Small intestine (tissue), 7 donors: ENCODE results near the gene COBLL1. TPM values are rescaled to one million over a fixed set of nuclear protein-coding genes. Genes with fewer than 3 reads are reported as not detected.
A peak's percentile ranks its signal among the peaks of the same experiment; 100 is the strongest.

ENCODE experiments used
- DNase-seq, 2 donors: peaks; one replicate each; pipeline versions ENCODE4 v3.0.0 to v3.0.0-alpha.2; 2013
- FAIRE-seq: peaks from 2 replicates; lab custom pipeline; 2012; peaks lifted over from hg19 to GRCh38; lab: Jason Lieb, UNC
- H3K27ac ChIP-seq, 3 donors: one replicate each; pipeline ENCODE4 v1.5.1; 2013; ENCODE audit warnings: low read length in 2 of 3, mild to moderate bottlenecking in 2 of 3, control low read depth in 1 of 3, inconsistent platforms in 1 of 3, low read depth in 1 of 3, moderate library complexity in 1 of 3
- H3K27me3 ChIP-seq, 3 donors: one replicate each; pipeline ENCODE4 v1.6.1; 2013; ENCODE audit warnings: low read length in 3 of 3, inconsistent platforms in 1 of 3; ENCODE audit not compliant: control insufficient read depth in 3 of 3, insufficient read depth in 3 of 3
- H3K36me3 ChIP-seq, 3 donors: one replicate each; pipeline ENCODE4 v1.6.1; 2013; ENCODE audit warnings: low read length in 3 of 3, inconsistent platforms in 1 of 3, low read depth in 1 of 3, mild to moderate bottlenecking in 1 of 3, moderate library complexity in 1 of 3; ENCODE audit not compliant: control insufficient read depth in 3 of 3, insufficient read depth in 2 of 3
- H3K4me1 ChIP-seq, 3 donors: one replicate each; pipeline ENCODE4 v1.6.1; 2013; ENCODE audit warnings: low read length in 2 of 3, inconsistent platforms in 1 of 3, low read depth in 1 of 3, mild to moderate bottlenecking in 1 of 3, moderate library complexity in 1 of 3; ENCODE audit not compliant: control insufficient read depth in 3 of 3, insufficient read depth in 2 of 3
- H3K4me3 ChIP-seq, 3 donors: one replicate each; pipeline ENCODE4 v1.5.1; 2013; ENCODE audit warnings: low read length in 3 of 3, control low read depth in 1 of 3, inconsistent platforms in 1 of 3, low read depth in 1 of 3, mild to moderate bottlenecking in 1 of 3, moderate library complexity in 1 of 3
- H3K9me3 ChIP-seq, 2 donors: one replicate each; pipeline ENCODE4 v1.6.1; 2013; ENCODE audit warnings: low read depth in 1 of 2, low read length in 1 of 2; ENCODE audit not compliant: control insufficient read depth in 2 of 2, insufficient read depth in 1 of 2
- WGBS, 3 donors: extraction: QIAGEN DNeasy Blood & Tissue Kit; methylation state at CpG; one replicate each; pipeline ENCODE4 v1.1.7; 2013; 5-methylcytosine and 5-hydroxymethylcytosine counted together
- polyA plus RNA-seq, 4 donors: library from polyadenylated mRNA; stranded (reverse) in 3 of 4; unstranded in 1 of 4; fragments of 200-250 nt in 3 of 4; fragments of 120-200 nt in 1 of 4; gene quantifications; one replicate each; pipeline versions ENCODE4 v1.2.1 to v1.2.3, GENCODE V29; 2013
- donor health status: healthy with polysubstance abuse.
- donor health status: control.
- donor health status: control.
- donor health status: Bipolar disorder and iron deficiency.
- donor health status: healthy.

The COBLL1 gene
- polyA plus RNA-seq, 4 donors = 5.4 to 72.0 (median 7.8) TPM

- FAIRE-seq (no peak), DNase-seq (no peak)
- no peaks in the 10 kb centered on the region for H3K4me1 ChIP-seq
- no peaks in the 10 kb centered on the region for H3K36me3 ChIP-seq
- H3K4me3 ChIP-seq = no peak overlapping the region
- 74 to 85% (median 75%) methylated on average over 1 of the region's 1 CpG for WGBS, 3 donors
- no peaks in the 10 kb centered on the region for H3K27me3 ChIP-seq
- H3K27ac ChIP-seq = no peak overlapping the region
- no peaks in the 10 kb centered on the region for H3K9me3 ChIP-seq
Observed at GRCh38 chr2:164677733-164678132, 163.9 kb downstream of the COBLL1 start.

DNA sequence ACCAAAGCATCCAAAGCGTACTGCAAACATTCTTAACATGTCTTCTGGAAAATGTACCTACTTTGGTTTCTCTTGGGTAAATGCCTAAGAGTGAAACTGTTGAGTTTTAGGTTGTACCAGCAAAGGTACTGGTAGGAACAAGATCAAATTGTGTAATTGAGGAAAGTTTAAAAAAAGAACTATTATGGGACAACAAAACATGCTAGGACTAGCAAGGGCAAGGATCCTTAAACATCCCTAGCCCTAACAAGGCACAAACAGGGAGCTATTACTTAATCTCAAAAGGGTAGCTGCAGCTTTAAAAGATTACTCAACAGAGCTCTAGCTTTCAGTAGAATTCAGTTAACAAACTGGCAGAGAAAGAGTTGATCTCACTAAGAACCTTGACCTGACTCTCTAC, 164.4 kb downstream of the COBLL1 start:
- WGBS, 3 donors = 86 to 92% (median 87%) methylated on average over 1 of the region's 1 CpG

DNA sequence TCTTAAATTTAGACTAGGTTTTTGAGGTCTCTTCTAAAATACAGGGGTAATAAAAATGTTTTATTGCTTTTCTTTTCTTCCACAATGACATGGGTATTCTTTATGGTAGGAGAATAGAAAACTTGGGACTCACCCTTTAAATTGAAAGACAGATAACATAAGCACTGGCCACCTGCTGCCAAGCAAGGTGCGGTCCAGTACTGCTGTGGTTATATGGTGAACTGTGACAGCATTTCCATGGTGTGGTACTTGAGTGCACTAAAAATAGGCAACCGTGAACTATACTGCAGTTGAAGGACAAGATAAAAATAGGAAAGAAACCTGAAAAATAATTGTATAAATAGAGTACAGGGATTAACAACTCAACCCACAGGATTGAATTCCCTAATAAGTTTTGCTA, 165.9 kb downstream of the COBLL1 start:
- H3K4me1 ChIP-seq = no peaks in the 10 kb centered on the region
- H3K9me3 ChIP-seq = no peaks in the 10 kb centered on the region
- H3K27ac ChIP-seq = no peak overlapping the region
- FAIRE-seq (no peak), DNase-seq (peak; percentile 8 to 33)
- no peaks in the 10 kb centered on the region for H3K36me3 ChIP-seq
- WGBS, 3 donors = 18 to 67% (median 48%) methylated on average over 2 of the region's 2 CpGs
- H3K4me3 ChIP-seq = no peak overlapping the region
- no peaks in the 10 kb centered on the region for H3K27me3 ChIP-seq

More for the DNA sequence above, 164.4 kb downstream of the COBLL1 start:
- no peaks in the 10 kb centered on the region for H3K4me1 ChIP-seq
- no peak overlapping the region for H3K4me3 ChIP-seq
- H3K9me3 ChIP-seq = no peaks in the 10 kb centered on the region
- no peak for FAIRE-seq
- H3K27me3 ChIP-seq = no peaks in the 10 kb centered on the region
- DNase-seq = no peak
- no peaks in the 10 kb centered on the region for H3K36me3 ChIP-seq
- H3K27ac ChIP-seq = no peak overlapping the region

- DNase-seq (no peak), FAIRE-seq (no peak)
- Histone ChIP-seq H3K27ac (no peak overlapping the region), H3K27me3 (no peaks in the 10 kb centered on the region), H3K9me3 (no peaks in the 10 kb centered on the region), H3K4me3 (no peak overlapping the region), H3K36me3 (no peaks in the 10 kb centered on the region), H3K4me1 (no peaks in the 10 kb centered on the region)
- 64 to 76% (median 69%) methylated on average over 2 of the region's 2 CpGs for WGBS, 3 donors
Observed at GRCh38 chr2:164675027-164675426, 166.6 kb downstream of the COBLL1 start.

GRCh38 chr2:164671664-164672396, 169.8 kb downstream of the COBLL1 start:
- FAIRE-seq (no peak), DNase-seq (no peak)
- no peaks in the 10 kb centered on the region for H3K27me3 ChIP-seq
- H3K36me3 ChIP-seq = no peaks in the 10 kb centered on the region
- 84 to 94% (median 88%) methylated on average over 4 of the region's 4 CpGs for WGBS, 3 donors
- H3K27ac ChIP-seq = no peak overlapping the region
- H3K4me3 ChIP-seq = no peak overlapping the region
- no peaks in the 10 kb centered on the region for H3K9me3 ChIP-seq
- H3K4me1 ChIP-seq = no peaks in the 10 kb centered on the region

GRCh38 chr2:164669291-164669690, 172.3 kb downstream of the COBLL1 start:
- DNase-seq (no peak), FAIRE-seq (no peak)
- Histone ChIP-seq H3K27ac (no peak overlapping the region), H3K27me3 (no peaks in the 10 kb centered on the region), H3K9me3 (no peaks in the 10 kb centered on the region), H3K4me3 (no peak overlapping the region), H3K36me3 (no peaks in the 10 kb centered on the region), H3K4me1 (no peaks in the 10 kb centered on the region)

DNA sequence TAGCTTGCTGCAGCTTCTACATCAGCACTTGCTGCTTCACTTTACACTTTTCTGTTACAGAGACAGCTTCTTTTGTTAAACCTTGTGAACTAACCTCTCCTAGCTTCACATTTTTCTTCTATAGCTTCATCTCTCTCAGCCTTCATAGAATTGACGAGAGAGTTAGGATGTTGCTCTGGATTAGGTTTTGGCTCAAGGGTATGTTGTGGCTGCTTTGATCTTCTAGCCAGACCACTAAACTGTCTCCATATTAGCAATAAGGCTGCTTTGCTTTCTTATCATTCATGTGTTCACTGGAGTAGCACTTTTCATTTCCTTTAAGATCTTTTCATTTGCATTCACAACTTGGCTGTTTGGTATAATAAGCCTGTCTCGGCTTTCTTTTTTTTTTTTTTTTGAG, 174.1 kb downstream of the COBLL1 start:
- H3K4me3 ChIP-seq = no peak overlapping the region
- no peak for FAIRE-seq
- 78 to 96% (median 89%) methylated on average over 2 of the region's 2 CpGs for WGBS, 3 donors

DNA sequence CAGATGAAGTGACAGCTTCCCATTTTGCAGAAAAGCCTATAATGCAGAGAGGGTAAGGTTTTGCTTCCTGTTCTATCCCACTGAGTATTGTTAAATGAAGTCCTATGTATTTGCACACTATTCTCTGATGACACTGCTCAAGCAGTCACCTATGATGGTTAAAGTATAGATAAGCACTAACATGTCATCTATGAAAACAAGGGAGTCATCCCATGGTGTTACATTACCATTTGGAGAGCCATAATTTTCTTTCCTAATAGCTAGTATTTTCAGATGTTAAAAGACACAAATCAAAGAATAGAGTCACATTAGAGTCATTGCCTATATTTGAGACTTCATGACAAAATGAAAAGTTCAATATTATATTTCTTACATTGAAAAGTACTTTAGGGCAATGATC, 177.6 kb downstream of the COBLL1 start:
- FAIRE-seq = no peak
- Histone ChIP-seq H3K4me1 (no peaks in the 10 kb centered on the region), H3K9me3 (no peaks in the 10 kb centered on the region)

More for the DNA sequence above, 174.1 kb downstream of the COBLL1 start:
- no peak for DNase-seq
- Histone ChIP-seq H3K4me1 (no peaks in the 10 kb centered on the region), H3K9me3 (no peaks in the 10 kb centered on the region), H3K36me3 (no peaks in the 10 kb centered on the region), H3K27ac (no peak overlapping the region), H3K27me3 (no peaks in the 10 kb centered on the region)

More for the DNA sequence above, 177.6 kb downstream of the COBLL1 start:
- no peaks in the 10 kb centered on the region for H3K27me3 ChIP-seq
- H3K27ac ChIP-seq = no peak overlapping the region
- H3K36me3 ChIP-seq = no peaks in the 10 kb centered on the region
- no peak for DNase-seq
- H3K4me3 ChIP-seq = no peak overlapping the region
